ENCODE data around the gene DCC. TPM values are rescaled to one million over a fixed set of nuclear protein-coding genes. Genes with fewer than 3 reads are reported as not detected.

Gene DCC
- total RNA-seq, 1 donor from 2014 or later: not detected

- DNase-seq (ENCODE audit: low spot score): no peak
- H3K27ac Mint-ChIP-seq (ENCODE audit: unreplicated experiment): no peak overlapping the region
- H3K27me3 Mint-ChIP-seq (ENCODE audit: low read depth): no peaks in the 10 kb centered on the region
- TF ChIP-seq, protein P1, sequence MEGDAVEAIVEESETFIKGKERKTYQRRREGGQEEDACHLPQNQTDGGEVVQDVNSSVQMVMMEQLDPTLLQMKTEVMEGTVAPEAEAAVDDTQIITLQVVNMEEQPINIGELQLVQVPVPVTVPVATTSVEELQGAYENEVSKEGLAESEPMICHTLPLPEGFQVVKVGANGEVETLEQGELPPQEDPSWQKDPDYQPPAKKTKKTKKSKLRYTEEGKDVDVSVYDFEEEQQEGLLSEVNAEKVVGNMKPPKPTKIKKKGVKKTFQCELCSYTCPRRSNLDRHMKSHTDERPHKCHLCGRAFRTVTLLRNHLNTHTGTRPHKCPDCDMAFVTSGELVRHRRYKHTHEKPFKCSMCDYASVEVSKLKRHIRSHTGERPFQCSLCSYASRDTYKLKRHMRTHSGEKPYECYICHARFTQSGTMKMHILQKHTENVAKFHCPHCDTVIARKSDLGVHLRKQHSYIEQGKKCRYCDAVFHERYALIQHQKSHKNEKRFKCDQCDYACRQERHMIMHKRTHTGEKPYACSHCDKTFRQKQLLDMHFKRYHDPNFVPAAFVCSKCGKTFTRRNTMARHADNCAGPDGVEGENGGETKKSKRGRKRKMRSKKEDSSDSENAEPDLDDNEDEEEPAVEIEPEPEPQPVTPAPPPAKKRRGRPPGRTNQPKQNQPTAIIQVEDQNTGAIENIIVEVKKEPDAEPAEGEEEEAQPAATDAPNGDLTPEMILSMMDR (IDR thresholded peaks at IDR 0.05): no peak
- no peak overlapping the region for H3K4me3 Mint-ChIP-seq (ENCODE audit: unreplicated experiment)
- no peaks in the 10 kb centered on the region for H3K36me3 Mint-ChIP-seq (ENCODE audit: low read depth)
- no peaks in the 10 kb centered on the region for H3K4me1 Mint-ChIP-seq (ENCODE audit: low read depth)
- H3K9me3 Mint-ChIP-seq (ENCODE audit: low read depth): peaks cover 8% of the 10 kb centered on the region
Measured at GRCh38 chr18:52319424-52319983, 20.5 kb upstream of the DCC start.

DNA sequence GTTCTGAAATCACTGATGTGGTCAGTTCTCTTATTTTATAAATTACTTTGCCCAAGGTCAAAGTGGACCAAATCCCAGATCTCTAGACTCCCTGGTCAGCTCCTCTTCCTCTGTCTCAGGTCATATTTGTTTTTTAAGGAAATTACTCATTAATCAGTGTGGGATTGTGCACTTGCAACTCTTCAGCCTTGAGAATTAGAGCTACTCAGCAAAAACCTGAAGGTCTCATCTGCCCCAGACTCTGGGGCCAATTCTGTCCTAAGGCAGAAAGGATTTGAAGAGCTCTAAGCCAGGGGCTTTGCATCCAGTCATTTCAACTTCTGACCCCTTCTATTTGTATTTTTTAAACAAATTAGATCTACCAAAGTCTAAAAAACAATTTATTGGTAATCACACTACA is 17.7 kb upstream of the DCC start:
- no peak overlapping the region for H3K4me3 Mint-ChIP-seq (ENCODE audit: unreplicated experiment)
- TF ChIP-seq, protein P1 (IDR thresholded peaks at IDR 0.05): no peak
- no peaks in the 10 kb centered on the region for H3K9me3 Mint-ChIP-seq (ENCODE audit: low read depth)
- H3K27ac Mint-ChIP-seq (ENCODE audit: unreplicated experiment): no peak overlapping the region
- H3K4me1 Mint-ChIP-seq (ENCODE audit: low read depth): no peaks in the 10 kb centered on the region
- H3K27me3 Mint-ChIP-seq (ENCODE audit: low read depth): peaks cover under 1% of the 10 kb centered on the region
- no peak for DNase-seq (ENCODE audit: low spot score)
- no peaks in the 10 kb centered on the region for H3K36me3 Mint-ChIP-seq (ENCODE audit: low read depth)

DNA sequence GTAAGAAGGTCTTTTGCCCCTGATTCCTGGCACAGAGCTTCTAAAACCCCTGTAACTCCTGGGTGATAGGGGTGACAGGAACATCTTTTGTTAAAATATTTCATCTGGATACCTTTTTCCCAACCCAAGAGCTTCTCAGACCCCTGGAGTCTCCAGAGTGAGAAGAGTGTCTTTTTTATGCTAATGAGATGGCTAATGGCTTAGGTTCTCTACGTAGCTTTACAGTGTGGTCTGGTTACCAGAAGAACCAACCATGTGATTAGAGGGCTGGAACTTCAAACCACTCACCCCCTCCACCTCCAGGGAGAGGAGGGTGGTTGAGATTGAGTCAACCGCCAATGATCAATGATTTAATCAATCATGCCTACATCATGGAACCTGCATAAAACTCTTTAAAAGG is 16.2 kb upstream of the DCC start:
- H3K4me3 Mint-ChIP-seq (ENCODE audit: unreplicated experiment): no peak overlapping the region
- peaks cover 4% of the 10 kb centered on the region for H3K27me3 Mint-ChIP-seq (ENCODE audit: low read depth)
- H3K9me3 Mint-ChIP-seq (ENCODE audit: low read depth): no peaks in the 10 kb centered on the region
- H3K4me1 Mint-ChIP-seq (ENCODE audit: low read depth): no peaks in the 10 kb centered on the region
- TF ChIP-seq, protein P1 (IDR thresholded peaks at IDR 0.05): no peak
- H3K27ac Mint-ChIP-seq (ENCODE audit: unreplicated experiment): no peak overlapping the region
- DNase-seq (ENCODE audit: low spot score): no peak
- H3K36me3 Mint-ChIP-seq (ENCODE audit: low read depth): no peaks in the 10 kb centered on the region

GRCh38 chr18:52325997-52326396 is 14.0 kb upstream of the DCC start:
- H3K36me3 Mint-ChIP-seq (ENCODE audit: low read depth): no peaks in the 10 kb centered on the region
- no peaks in the 10 kb centered on the region for H3K9me3 Mint-ChIP-seq (ENCODE audit: low read depth)
- no peak overlapping the region for H3K27ac Mint-ChIP-seq (ENCODE audit: unreplicated experiment)
- TF ChIP-seq, protein P1 (IDR thresholded peaks at IDR 0.05): no peak
- no peak overlapping the region for H3K4me3 Mint-ChIP-seq (ENCODE audit: unreplicated experiment)
- peaks cover 4% of the 10 kb centered on the region for H3K27me3 Mint-ChIP-seq (ENCODE audit: low read depth)
- no peak for DNase-seq (ENCODE audit: low spot score)
- no peaks in the 10 kb centered on the region for H3K4me1 Mint-ChIP-seq (ENCODE audit: low read depth)

- H3K9me3 Mint-ChIP-seq (ENCODE audit: low read depth): peaks cover 6% of the 10 kb centered on the region
- H3K4me1 Mint-ChIP-seq (ENCODE audit: low read depth): no peaks in the 10 kb centered on the region
- TF ChIP-seq, protein P1 (IDR thresholded peaks at IDR 0.05): no peak
- H3K27me3 Mint-ChIP-seq (ENCODE audit: low read depth): peaks cover 11% of the 10 kb centered on the region
- H3K4me3 Mint-ChIP-seq (ENCODE audit: unreplicated experiment): no peak overlapping the region
- DNase-seq (ENCODE audit: low spot score): no peak
- H3K27ac Mint-ChIP-seq (ENCODE audit: unreplicated experiment): no peak overlapping the region
- no peaks in the 10 kb centered on the region for H3K36me3 Mint-ChIP-seq (ENCODE audit: low read depth)
Measured at GRCh38 chr18:52333860-52334259, 6.1 kb upstream of the DCC start.

Data from chondrocyte (in vitro differentiated cells).